Endometrial microvascular endothelial cells (primary cell): ENCODE data around the gene KIF25. TPM values are rescaled to one million over a fixed set of nuclear protein-coding genes. Genes with fewer than 3 reads are reported as not detected.

Source experiments
- in situ Hi-C: cut with HindIII; loops from 2 replicates; pipeline ENCODE4 v1.10.0; 2017; ENCODE audit warnings: low sequenced_read_pairs, low pct_unique_long_range_greater_than_20kb; ENCODE audit errors: inconsistent ontology term
- total RNA-seq: library from RNA; depleted of rRNA; stranded (reverse); fragments of >200 nt; gene quantifications from one replicate; pipeline ENCODE4 v1.2.3, GENCODE V29; 2015; ENCODE audit errors: inconsistent ontology term

KIF25 gene
- total RNA-seq, 1 donor from 2014 or later: not detected

DNA sequence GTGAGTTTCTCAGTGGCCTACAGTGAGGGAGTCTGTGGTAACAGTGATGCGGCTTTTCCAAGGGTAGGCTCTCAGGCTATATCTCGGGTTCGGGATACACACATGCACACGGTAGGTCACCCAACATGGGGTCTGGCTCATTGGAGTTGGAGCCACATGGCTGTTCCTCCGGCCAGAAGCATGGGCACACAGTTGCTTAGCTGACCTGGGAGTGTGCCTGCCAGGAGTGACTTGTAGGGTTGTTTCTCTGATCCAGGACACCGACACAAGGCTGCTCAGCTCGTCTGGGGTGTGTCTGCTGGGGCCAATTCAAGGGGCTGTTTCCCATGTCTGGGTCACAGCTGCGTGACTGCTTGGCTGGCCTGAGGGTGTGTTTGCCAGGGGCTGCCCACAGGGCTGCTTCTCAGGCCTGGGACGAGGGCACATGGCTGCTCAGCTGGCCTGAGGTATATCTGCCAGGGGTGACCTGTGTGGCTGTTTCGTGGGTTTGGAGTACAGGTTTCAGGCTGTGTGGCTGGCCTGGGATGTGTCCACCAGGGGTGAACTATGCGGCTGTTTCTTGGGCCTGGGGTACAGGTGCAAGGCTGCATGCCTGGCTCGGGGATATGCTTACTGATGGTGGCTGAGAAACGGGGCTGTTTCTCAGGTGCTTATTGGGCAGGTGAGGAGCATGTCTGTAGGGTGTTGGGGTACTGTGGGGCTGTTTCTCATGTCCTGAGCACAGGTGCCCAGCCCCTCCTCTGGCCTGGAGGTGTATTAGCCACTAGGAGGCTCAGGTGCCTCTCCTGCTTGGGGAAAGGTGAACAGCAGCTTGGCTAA is 15.2 kb downstream of the KIF25 start:
- in situ Hi-C loops: no loop called here

DNA sequence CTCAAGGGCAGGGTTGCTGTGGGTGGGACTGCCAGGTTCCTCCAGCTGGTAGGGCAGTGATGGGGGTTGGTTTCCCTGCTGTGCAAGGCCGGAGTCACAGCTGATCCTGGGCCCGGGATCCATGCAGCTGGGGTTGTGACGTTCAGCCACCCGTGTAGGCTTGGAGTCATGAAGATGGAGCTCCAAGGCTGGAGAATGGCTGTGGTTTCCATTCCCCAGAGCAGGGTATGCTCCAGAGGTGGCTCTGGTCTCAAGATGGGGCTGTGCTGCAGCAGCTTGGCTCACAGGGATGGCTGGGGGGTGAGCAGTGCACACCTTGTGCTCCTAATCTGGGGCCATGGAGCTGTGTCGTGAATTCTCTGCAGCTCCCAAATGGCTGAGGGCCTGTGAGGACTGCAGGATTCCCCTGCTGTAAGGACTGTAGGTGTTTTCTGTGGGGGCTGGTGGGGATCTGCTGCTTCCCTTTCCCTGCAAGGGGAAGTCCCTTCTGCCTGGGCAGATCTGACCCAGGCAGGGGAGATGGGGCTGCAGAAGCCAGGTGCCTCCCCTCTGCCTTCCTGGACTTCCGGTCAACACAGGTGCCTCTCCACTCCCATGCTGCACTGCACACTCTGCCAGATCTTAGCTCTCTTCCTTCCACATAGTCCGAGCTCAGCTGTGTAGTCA is 15.9 kb downstream of the KIF25 start:
- in situ Hi-C loops: no loop called here

DNA sequence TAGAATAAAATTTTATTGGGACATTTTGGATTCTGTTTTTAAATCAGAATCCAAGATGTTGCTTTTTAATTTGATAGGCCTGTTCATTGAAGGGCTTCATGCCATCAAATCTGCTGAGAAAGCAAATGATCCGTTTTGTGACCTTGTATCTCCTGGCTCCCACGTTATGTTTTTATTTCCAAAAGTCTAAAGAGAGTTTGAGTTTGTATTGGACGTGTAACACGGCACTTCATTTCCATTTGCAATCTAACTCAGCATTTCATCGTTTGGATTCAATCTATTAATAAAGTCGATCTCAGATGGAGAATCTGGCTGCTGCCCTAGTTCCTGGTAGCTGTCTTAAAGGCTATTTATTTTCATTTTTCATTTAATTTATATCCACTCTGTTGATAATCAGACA is 17.0 kb downstream of the KIF25 start:
- in situ Hi-C loops: no loop called here

DNA sequence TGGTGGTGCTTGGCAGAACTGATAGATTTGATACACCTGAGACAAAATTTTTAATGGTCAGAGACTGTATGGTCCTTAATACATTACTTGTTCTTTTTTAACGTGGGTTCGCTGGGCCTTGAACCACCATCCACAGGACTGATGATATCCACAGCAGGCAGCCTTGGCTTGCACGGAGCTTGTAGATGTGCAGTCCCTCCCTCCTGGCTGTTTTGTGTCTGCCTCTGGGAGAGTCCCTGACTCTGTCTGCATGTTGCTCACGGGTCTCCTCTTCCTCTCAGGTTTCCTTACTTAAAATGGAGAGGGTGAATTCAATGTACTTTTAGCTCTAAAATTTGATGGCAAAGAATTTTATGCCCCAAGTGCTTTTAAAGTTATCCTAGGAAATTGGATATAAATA is 17.5 kb downstream of the KIF25 start:
- in situ Hi-C loops: no loop called here

DNA sequence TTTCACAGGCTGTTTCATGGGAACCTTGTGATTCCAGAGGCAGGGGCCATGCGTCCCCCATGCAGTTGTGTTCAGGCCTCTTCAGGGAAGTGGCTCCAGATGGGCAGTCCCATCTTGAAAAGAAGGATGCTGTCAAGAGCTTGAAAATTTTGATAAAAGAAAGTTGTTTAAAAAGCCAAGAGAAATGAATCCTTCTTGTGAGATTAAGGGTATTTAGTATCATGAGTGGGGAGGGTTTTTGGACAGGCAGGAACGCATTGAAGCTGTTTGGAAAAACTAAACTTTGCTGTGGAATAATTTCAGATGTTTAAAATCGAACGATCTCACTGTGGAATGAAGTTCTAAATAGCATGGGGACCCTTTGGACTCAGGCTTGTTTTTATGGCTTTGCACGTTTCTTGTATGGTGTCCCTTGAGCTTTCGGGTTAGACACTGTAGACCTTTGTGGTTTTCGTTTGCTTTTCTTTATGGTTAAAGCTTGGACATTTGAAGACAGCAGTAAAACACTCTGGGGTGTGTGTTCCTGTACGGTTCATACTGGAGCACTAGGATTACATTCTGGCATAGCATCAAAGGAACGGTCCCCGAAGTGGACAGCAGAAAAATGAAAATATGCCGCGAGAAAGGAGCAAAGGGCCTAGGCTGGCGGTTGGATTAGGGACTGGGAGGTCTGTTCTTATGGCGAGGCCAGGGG is 18.2 kb downstream of the KIF25 start:
- in situ Hi-C loops: no loop called here

DNA sequence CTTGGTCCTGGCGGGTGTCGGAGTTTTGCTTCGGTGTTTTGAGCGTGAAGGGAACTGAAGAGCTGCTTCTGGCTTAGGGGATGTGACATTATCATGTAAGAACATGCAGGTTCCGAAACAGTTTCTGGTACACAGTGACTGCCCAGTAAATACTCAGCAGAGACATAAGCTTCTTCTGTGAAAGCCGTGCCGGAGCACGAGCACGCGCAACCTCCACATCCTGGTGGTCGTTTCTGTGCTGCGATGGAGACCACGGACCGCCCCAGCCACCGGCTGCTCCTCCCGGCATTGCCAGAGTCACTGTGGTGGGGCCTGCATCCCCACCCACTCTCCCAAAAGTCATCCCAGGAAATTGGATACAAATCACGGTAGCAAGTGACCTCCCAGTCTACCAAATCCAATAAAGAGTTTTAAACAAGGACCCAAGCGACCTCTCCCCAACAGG is 18.7 kb downstream of the KIF25 start:
- in situ Hi-C loops: no loop called here

DNA sequence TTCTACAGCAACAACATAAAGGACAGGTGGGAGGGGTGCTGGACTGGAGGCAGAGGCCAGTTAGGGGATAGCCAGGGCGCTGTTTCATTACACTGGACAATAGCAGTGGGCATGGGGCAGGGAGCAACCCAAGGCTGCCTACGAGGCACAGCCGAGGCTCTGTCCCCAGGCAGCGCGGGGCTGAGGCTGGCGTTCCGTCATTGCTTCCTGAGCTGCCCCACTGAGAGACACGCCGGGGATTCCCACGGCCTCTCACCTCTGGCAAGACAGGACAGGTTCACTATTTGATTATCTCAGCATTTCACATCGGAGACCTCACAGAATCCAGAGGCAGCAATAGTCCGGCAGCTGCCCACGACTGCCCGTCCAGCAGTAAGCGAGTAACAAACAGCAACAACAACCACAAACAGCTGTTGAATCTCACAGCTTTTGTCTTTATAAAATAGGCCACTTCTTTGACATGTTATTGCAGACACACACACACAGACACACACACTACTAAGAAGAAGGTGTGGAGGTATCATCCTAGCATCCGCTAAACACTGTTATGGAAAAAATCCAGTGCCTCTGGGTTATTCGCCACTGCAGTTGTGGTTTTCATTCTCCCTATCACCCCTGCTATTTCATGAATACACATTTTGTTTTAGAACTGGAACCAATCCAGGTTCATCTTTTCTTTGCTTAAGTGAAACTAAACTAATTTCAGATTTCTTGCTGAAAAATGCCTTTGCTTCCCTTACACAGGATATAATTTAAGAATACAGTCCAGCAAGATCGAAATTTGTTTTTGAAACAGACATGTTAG is 19.5 kb downstream of the KIF25 start:
- in situ Hi-C loops: no loop called here

DNA sequence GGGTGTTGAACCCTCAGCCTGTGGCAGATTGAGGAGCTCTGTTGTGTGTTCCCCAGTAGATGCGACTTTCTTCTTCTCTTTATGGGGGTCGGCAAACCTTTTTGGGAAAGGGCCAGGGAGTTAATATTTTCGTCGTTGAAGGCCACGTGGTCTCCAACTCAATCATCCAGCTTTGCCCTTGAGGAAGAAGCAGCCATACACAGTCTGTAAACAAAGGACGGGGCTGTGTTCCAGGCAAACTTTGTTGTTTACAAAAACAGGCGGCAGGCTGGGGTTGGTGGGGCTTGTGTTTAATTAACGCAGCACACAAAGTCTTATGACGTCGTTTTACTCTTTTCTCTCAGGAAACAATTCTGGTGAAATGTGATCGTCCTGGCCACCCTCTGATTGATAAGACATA is 20.2 kb downstream of the KIF25 start:
- in situ Hi-C loops: no loop called here

DNA sequence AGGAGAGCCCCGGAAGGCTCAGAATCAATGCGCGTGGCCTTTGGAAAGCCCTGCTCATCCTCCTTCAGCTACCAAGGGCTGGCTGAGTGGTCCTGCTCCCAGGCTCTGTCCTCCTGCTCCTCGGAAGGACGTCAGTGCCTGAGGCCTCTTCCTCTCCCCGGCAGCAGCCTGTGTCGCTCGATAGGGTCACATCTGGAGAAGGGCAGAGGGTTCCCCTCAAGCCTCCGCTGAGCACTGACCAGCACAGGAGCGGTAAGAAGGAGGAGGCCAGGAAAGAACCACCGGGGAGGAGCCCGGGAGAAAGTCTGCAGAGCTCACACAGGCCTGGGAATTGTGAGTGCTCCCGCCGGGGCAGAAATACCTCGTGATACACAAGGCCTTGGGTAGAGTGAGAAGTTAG is 21.2 kb downstream of the KIF25 start:
- in situ Hi-C loops: no loop called here

DNA sequence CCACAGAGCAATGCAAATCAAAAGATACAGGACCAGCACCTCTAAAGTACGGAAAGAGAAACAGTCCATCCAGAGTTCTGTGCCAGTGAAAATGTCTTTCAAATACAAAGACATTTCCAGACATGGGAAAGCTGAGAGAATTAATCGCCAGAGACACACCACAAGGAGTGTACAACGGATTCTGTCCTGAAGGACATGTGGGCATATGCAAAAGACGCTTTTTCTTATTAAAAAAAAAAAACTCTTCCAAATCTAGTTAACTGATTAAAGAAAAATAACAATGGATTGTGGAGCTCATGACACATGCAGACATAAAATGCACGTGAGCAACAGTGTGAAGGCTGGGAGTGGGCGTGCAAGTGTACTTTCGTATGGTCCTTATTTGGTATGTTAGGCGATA is 22.8 kb downstream of the KIF25 start:
- in situ Hi-C loops: no loop called here

DNA sequence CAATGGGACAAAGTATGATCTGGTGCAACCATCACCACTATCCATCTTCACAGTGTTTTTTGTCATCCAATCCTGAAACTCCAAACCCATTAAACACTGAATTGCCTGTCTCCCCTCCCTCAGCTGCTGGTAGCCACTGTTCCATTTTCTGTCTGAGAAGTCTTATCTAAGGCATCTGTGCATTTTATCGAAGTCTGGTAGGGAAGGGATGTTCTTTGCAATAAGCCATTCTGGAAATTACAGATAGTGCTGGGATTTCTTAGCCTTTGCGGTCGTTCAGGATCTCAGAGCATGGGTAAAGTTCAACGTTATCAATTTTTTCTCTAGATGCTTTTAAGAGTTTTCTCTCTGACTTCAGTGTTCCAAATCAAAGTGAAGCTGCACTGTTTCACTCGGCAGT is 24.1 kb downstream of the KIF25 start:
- in situ Hi-C loops: no loop called here

DNA sequence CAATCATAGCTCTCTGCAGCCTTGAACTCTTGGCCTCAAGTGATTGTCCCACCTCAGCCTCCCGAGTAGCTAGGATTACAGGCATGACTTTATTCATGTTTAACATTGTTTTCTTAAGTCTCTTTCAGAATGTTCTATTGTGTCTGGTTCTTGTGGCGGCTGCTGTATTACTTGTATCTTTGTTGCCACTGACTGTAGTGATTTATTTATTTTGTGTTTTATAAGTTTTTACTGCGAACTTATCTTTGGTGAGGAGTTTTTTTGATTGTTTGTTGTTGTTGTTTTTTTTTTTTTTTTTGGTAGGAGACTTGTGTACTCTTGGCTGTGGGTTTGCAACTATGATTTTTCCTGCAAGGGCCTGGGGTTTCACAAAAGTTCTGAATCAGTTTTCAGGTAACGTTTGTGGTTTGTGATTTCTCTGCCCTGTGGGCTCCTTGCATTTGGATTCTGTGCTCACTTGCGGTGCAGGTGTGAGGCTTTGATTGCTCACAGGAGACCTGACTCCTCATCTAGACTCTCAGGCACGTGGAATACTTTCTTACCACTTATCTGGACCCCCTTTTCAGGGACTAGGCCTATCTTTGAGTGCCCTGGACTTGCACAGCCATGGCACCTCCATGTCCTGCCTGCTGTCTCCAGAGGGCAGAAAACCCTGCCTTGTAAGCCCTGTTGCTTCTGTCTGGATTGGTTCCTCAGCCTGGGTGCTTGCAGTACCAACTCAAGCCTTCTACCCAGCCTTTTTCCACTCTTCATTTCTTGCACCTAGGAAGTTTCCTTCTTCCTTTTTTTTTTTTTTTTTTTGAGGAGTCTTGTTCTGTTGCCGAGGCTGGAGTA is 25.2 kb downstream of the KIF25 start:
- in situ Hi-C loops: no loop called here

DNA sequence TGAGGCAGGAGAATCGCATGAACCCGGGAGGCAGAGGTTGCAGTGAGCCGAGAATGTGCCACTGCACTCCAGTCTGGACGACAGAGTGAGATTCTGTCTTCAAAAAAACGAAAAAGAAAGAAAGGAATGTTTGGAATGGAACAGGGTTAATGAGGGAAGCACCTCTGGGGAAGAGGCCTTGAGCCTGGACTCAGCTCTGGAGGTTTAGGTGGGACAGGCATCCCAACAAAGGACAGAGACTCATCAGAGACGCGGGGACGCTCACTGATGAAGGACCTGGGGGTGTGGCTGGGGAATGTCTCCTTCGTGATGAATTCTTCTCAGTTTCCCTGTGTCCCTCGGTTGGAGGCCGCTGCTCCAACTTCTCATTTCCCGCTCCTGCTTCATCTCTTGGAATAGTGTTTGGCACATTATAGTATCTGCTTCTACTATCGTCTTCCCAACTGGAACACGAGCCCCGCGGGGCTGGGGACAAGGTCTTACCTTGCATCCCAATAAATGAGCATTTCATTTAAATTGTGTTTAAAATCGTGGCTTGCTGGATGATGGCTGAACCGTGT is 27.6 kb downstream of the KIF25 start:
- in situ Hi-C loops: no loop called here

DNA sequence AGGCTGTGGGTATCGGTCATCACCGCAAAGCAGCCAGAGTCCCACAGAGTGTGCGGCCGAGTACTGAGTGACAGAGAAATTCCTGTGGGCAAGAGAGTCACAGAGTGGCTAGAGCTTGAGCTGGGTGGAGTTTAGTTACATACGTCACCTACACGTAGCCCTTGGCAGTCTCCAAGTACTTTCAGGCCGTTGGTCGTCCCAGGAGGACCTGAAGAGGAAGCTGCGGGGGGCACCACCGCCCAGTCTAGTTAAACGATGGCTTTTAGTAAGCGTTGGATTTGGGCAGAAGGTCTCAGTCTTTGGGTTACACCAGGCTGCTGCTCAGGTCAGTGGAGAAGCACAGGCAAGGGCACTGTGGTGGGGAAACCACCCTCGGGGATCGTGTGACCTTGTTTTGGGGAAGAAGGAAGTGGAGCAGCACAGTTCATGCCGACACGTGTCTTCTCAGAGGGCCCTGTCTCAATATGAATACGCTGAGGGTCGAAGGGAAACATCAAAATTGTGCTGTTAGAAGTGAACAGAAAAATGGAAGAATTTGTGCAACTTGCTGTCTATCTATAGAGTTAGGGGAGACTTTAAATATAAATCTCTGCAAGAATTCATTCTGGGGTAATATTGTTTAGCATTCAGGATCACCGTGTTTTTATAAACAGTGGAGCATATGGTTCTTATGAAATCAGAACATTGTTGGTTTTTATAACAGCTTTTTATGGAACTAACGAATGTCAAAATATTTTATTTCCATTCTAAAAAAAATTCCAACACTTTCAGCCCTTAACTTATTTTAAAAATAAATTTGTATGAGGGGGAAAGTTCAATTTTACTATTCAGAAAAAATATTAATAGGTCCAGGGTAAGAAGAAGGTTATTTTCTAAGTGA is 28.6 kb downstream of the KIF25 start:
- in situ Hi-C loops: no loop called here

DNA sequence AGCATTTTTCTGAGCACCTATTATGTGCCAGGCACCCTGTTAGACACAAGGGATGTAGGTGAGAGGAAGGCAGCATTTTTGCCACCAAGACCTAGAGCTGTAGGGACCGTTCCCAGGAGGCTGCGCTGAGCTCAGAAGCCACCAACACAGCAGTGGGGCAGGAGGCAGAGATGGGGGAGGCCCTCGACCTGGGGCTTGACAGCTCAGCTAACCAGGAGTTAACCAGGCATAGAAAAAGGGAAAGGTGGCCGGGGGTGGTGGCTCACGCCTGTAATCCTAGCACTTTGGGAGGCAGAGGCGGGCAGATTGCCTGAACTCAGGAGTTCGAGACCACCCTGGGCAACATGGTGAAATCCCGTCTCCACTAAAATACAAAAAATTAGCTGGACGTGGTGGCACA is 29.5 kb downstream of the KIF25 start:
- in situ Hi-C loops: no loop called here

DNA sequence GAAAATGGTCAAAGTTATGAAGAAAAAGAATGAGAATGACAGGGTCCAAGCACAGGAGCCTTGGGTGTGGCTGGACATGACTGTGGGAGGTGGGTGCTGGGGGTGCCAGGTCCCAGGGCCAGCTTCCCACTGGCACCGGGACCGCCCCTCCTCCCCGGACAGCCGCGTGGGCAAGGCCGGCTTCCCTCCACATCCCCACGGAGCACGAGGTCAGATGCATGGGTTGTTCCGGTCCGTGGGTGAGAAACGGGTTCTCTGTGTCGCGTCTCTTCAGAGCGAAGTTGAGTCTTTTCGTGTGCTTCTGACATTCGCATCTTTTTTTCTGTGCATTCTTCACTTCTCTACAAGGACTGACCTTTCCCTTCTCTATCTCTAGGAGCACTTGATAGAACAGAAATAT is 30.1 kb downstream of the KIF25 start:
- in situ Hi-C loops: no loop called here

DNA sequence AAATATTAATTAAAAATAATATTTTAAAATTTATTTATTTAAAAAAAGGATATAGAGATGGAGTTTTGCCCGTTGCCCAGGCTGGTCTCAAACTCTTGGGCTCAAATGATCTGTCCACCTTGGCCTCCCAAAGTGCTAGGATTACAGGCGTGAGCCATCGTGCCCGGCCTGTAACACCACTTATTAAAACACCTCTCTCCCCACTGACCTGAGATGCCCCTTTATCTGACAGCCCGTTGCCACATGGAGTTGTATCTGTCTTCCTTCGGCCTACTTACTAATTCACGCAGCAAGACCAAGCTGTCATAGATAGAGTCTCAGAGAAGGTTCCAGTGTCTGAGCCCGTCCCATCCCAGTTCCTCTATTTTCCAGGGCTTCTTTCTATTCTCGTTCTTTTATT is 30.7 kb downstream of the KIF25 start:
- in situ Hi-C loops: no loop called here
